Neuronal stem cell (in vitro differentiated cells): Measurements from ENCODE around the gene ALG14.

Source experiments
- DNase-seq: peaks from one replicate; pipeline ENCODE4 v3.0.0-alpha.2; 2013; ENCODE audit warnings: low spot score
- H2AFZ ChIP-seq: one replicate; pipeline ENCODE4 v1.6.1; 2013; ENCODE audit warnings: mild to moderate bottlenecking, low read length, inconsistent platforms
- H2AK5ac ChIP-seq: 2 replicates; pipeline ENCODE4 v1.6.1; 2013; ENCODE audit warnings: low read depth, mild to moderate bottlenecking, inconsistent platforms, low read length, moderate library complexity, mixed read lengths
- H2BK120ac ChIP-seq: 2 replicates; pipeline ENCODE4 v1.6.1; 2013; ENCODE audit warnings: low read depth, mild to moderate bottlenecking, inconsistent platforms, low read length, moderate library complexity, mixed read lengths
- H2BK12ac ChIP-seq: one replicate; pipeline ENCODE4 v1.6.1; 2013; ENCODE audit warnings: low read length, inconsistent platforms
- H2BK15ac ChIP-seq: 2 replicates; pipeline ENCODE4 v1.6.1; 2013; ENCODE audit warnings: mild to moderate bottlenecking, low read length, inconsistent platforms, mixed read lengths
- H2BK5ac ChIP-seq: one replicate; pipeline ENCODE4 v1.6.1; 2013; ENCODE audit warnings: inconsistent platforms, mild to moderate bottlenecking, low read length, moderate library complexity
- H3K14ac ChIP-seq: one replicate; pipeline ENCODE4 v1.6.1; 2013; ENCODE audit warnings: low read length, inconsistent platforms
- H3K18ac ChIP-seq: 2 replicates; pipeline ENCODE4 v1.6.1; 2013; ENCODE audit warnings: low read length, inconsistent platforms
- H3K23ac ChIP-seq: 2 replicates; pipeline ENCODE4 v1.6.1; 2013; ENCODE audit warnings: low read depth, mild to moderate bottlenecking, mixed read lengths, low read length, inconsistent platforms; ENCODE audit not compliant: poor library complexity
- H3K27ac ChIP-seq: replicated peaks from 3 replicates; pipeline ENCODE4 v1.5.1; 2013; ENCODE audit warnings: low read length, inconsistent platforms
- H3K27me3 ChIP-seq, 3 experiments: 2 replicates each; pipeline ENCODE4 v1.6.1; 2013; ENCODE audit warnings: low read length in 3 of 3, mild to moderate bottlenecking in 2 of 3, inconsistent platforms in 1 of 3, low read depth in 1 of 3, mixed read lengths in 1 of 3, moderate library complexity in 1 of 3; ENCODE audit not compliant: control insufficient read depth in 3 of 3, insufficient read depth in 3 of 3
- H3K36me3 ChIP-seq, 2 donors: replicated peaks in 1 of 2; 2 replicates each; pipeline ENCODE4 v1.6.1; 2013; ENCODE audit warnings: low read length in 2 of 2; ENCODE audit not compliant: control insufficient read depth in 2 of 2, insufficient read depth in 2 of 2
- H3K4ac ChIP-seq: 2 replicates; pipeline ENCODE4 v1.6.1; 2013; ENCODE audit warnings: inconsistent platforms, mild to moderate bottlenecking, low read length, moderate library complexity
- H3K4me1 ChIP-seq, 2 donors: 1 replicate in 1 of 2; 2 replicates in 1 of 2; pipeline ENCODE4 v1.6.1; 2013; ENCODE audit warnings: low read length in 2 of 2, low read depth in 1 of 2; ENCODE audit not compliant: control insufficient read depth in 2 of 2, insufficient read depth in 1 of 2
- H3K4me2 ChIP-seq: one replicate; pipeline ENCODE4 v1.6.1; 2013; ENCODE audit warnings: mild to moderate bottlenecking, low read length, inconsistent platforms; ENCODE audit not compliant: insufficient read depth, poor library complexity, severe bottlenecking
- H3K4me3 ChIP-seq, 2 donors: 2 replicates each; pipeline ENCODE4 v1.5.1; 2013; ENCODE audit warnings: low read length in 2 of 2, mild to moderate bottlenecking in 2 of 2, inconsistent platforms in 1 of 2, moderate library complexity in 1 of 2
- H3K79me1 ChIP-seq: one replicate; pipeline ENCODE4 v1.6.1; 2013; ENCODE audit warnings: low read depth, mild to moderate bottlenecking, inconsistent platforms, low read length, moderate library complexity
- H3K9ac ChIP-seq: one replicate; pipeline ENCODE4 v1.6.1; 2013; ENCODE audit warnings: mild to moderate bottlenecking, low read depth, low read length, inconsistent platforms; ENCODE audit not compliant: poor library complexity
- H3K9me3 ChIP-seq, 2 donors: replicated peaks in 1 of 2; 2 replicates each; pipeline versions ENCODE3 to v1.6.1; 2013; ENCODE audit warnings: low read length in 2 of 2, mild to moderate bottlenecking in 2 of 2, inconsistent platforms in 1 of 2, low read depth in 1 of 2, mixed read lengths in 1 of 2, moderate library complexity in 1 of 2; ENCODE audit not compliant: control insufficient read depth in 2 of 2, insufficient read depth in 1 of 2
- H4K8ac ChIP-seq: one replicate; pipeline ENCODE4 v1.6.1; 2013; ENCODE audit warnings: low read depth, mild to moderate bottlenecking, inconsistent platforms, low read length, moderate library complexity
- H4K91ac ChIP-seq: one replicate; pipeline ENCODE4 v1.6.1; 2013; ENCODE audit warnings: low read length, low read depth, mild to moderate bottlenecking, inconsistent platforms; ENCODE audit not compliant: poor library complexity
- WGBS, 2 donors: extraction: QIAGEN DNeasy Blood & Tissue Kit; methylation state at CpG; one replicate each; pipeline ENCODE4 v1.1.7; 2013; ENCODE audit warnings: missing lambda C conversion rate in 2 of 2, mixed read lengths in 1 of 2; ENCODE audit not compliant: insufficient read length in 2 of 2, insufficient replicate concordance in 1 of 2; ENCODE audit errors: extremely low coverage in 2 of 2; 5-methylcytosine and 5-hydroxymethylcytosine counted together

The ALG14 gene

DNA sequence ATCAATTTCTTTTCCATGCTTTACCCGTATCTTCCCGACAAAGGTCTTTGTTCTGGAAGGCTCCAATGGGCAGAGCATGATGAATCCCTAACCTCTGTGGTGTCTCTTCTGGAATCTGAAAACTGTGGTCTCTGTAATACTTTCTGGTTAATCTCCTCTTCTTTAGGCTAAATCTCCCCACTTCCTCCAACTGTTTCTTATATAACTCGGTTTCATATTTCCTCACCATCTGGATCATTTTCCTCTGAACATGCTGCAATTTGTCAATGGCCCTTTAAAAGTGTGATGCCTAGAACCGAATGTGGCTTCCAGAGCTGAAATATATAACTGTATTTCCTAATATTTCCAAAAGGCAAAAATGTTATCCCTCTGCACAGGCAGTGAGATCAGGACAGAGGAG, 66.1 kb downstream of the ALG14 start:
- Histone ChIP-seq H2BK12ac (no peak overlapping the region), H4K8ac (no peak overlapping the region), H3K4me3 (no peak overlapping the region), H3K4me1 (peaks cover 7 to 16% of the 10 kb centered on the region in 2 donors), H2AFZ (no peak overlapping the region), H3K9me3 (no peaks in the 10 kb centered on the region), H3K79me1 (no peaks in the 10 kb centered on the region), H2BK5ac (no peak overlapping the region), H2BK120ac (no peak overlapping the region), H3K23ac (no peak overlapping the region), H3K4ac (no peak overlapping the region), H3K9ac (no peak overlapping the region), H3K4me2 (no peak overlapping the region), H3K27me3 (no peaks in the 10 kb centered on the region), H3K27ac (no peak overlapping the region), H3K36me3 (no peaks in the 10 kb centered on the region), H2AK5ac (no peak overlapping the region), H3K18ac (no peak overlapping the region), H3K14ac (no peak overlapping the region), H4K91ac (no peak overlapping the region), H2BK15ac (no peak overlapping the region)
- WGBS, 2 donors = no CpG with 5 or more reads among the region's 4 CpGs
- no peak for DNase-seq

DNA sequence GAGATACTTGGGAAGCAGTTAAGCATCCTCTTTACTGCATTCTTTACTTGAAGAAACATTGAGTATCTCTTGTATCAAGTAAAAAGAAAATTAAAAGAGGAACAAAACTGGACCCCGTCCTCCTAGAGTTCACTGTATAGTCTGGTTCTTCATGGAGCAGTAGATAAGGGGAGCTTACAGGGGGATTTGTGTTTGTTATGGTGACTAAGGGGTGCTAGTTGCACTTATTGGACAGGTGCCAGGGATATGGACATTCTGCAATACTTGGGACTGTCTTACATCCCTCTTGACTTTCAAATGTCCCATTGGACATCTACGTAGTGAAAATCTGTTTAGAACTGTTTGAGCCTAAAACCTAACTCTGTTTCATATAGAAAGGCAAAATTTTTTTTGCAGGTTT, 67.2 kb downstream of the ALG14 start:
- no peak overlapping the region for H3K4me2 ChIP-seq
- H2BK120ac ChIP-seq = no peak overlapping the region
- no CpG with 5 or more reads among the region's 2 CpGs for WGBS, 2 donors
- no peaks in the 10 kb centered on the region for H3K36me3 ChIP-seq
- no peak overlapping the region for H3K18ac ChIP-seq
- H2BK15ac ChIP-seq = no peak overlapping the region
- peaks cover 7 to 16% of the 10 kb centered on the region in 2 donors for H3K4me1 ChIP-seq
- H3K79me1 ChIP-seq = no peaks in the 10 kb centered on the region
- no peak overlapping the region for H3K4ac ChIP-seq
- H4K8ac ChIP-seq = no peak overlapping the region
- H3K4me3 ChIP-seq = no peak overlapping the region
- no peak overlapping the region for H2BK5ac ChIP-seq
- DNase-seq = no peak
- no peak overlapping the region for H3K27ac ChIP-seq
- no peak overlapping the region for H4K91ac ChIP-seq
- H2AFZ ChIP-seq = no peak overlapping the region
- H3K9ac ChIP-seq = no peak overlapping the region
- H3K27me3 ChIP-seq = no peaks in the 10 kb centered on the region
- H3K14ac ChIP-seq = no peak overlapping the region
- no peak overlapping the region for H2BK12ac ChIP-seq
- H3K23ac ChIP-seq = no peak overlapping the region
- H2AK5ac ChIP-seq = no peak overlapping the region
- H3K9me3 ChIP-seq = no peaks in the 10 kb centered on the region

DNA sequence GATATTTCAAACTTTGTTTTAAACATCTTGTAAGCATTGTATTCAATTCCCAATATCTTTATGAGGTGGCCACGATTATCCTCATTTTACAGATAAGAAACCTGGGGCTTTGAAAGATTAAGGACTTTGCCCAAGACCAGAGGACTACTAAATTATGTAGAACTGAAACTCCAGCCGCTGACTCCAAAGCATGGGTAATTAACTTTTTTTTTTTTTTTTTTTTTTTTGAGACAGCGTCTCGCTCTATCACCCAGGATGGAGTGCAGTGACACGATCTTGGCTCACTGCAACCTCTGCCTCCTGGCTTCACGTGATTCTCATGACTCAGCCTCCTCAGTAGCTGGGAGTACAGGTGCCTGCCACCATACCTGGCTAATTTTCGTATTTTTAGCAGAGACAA, 68.7 kb downstream of the ALG14 start:
- WGBS, 2 donors = no CpG with 5 or more reads among the region's 7 CpGs
- Histone ChIP-seq H3K27ac (no peak overlapping the region), H3K27me3 (no peaks in the 10 kb centered on the region), H3K79me1 (no peaks in the 10 kb centered on the region), H3K14ac (no peak overlapping the region), H2BK15ac (no peak overlapping the region), H4K8ac (no peak overlapping the region), H3K4me1 (peaks cover 7 to 26% of the 10 kb centered on the region in 2 donors), H3K36me3 (no peaks in the 10 kb centered on the region), H3K9me3 (no peaks in the 10 kb centered on the region), H2BK5ac (no peak overlapping the region), H2AFZ (no peak overlapping the region), H2BK120ac (no peak overlapping the region), H4K91ac (no peak overlapping the region), H3K4ac (no peak overlapping the region), H3K23ac (no peak overlapping the region), H2AK5ac (no peak overlapping the region), H3K4me3 (no peak overlapping the region), H3K4me2 (no peak overlapping the region), H3K9ac (no peak overlapping the region), H3K18ac (no peak overlapping the region), H2BK12ac (no peak overlapping the region)
- no peak for DNase-seq

GRCh38 chr1:95003433-95003738, 69.4 kb downstream of the ALG14 start:
- Histone ChIP-seq H2AK5ac (no peak overlapping the region), H3K4me3 (no peak overlapping the region), H3K14ac (no peak overlapping the region), H3K18ac (no peak overlapping the region), H3K9ac (no peak overlapping the region), H3K23ac (no peak overlapping the region), H4K8ac (no peak overlapping the region), H2BK120ac (no peak overlapping the region), H3K4me2 (no peak overlapping the region), H4K91ac (no peak overlapping the region), H2BK5ac (no peak overlapping the region), H3K27me3 (no peaks in the 10 kb centered on the region), H2BK12ac (no peak overlapping the region), H3K27ac (no peak overlapping the region), H3K4me1 (peaks cover 10 to 31% of the 10 kb centered on the region in 2 donors), H3K4ac (no peak overlapping the region), H3K9me3 (no peaks in the 10 kb centered on the region), H3K36me3 (no peaks in the 10 kb centered on the region), H2AFZ (no peak overlapping the region), H2BK15ac (no peak overlapping the region), H3K79me1 (no peaks in the 10 kb centered on the region)
- no CpG with 5 or more reads among the region's 4 CpGs for WGBS, 2 donors
- no peak for DNase-seq
